Brain pericyte (primary cell): Measurements from ENCODE around the gene GAP43.

Experiments
- DNase-seq: peaks from one replicate; pipeline ENCODE4 v3.0.0-alpha.2; 2012; ENCODE audit warnings: low read depth, low spot score

GAP43 gene, protein sequence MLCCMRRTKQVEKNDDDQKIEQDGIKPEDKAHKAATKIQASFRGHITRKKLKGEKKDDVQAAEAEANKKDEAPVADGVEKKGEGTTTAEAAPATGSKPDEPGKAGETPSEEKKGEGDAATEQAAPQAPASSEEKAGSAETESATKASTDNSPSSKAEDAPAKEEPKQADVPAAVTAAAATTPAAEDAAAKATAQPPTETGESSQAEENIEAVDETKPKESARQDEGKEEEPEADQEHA

DNA sequence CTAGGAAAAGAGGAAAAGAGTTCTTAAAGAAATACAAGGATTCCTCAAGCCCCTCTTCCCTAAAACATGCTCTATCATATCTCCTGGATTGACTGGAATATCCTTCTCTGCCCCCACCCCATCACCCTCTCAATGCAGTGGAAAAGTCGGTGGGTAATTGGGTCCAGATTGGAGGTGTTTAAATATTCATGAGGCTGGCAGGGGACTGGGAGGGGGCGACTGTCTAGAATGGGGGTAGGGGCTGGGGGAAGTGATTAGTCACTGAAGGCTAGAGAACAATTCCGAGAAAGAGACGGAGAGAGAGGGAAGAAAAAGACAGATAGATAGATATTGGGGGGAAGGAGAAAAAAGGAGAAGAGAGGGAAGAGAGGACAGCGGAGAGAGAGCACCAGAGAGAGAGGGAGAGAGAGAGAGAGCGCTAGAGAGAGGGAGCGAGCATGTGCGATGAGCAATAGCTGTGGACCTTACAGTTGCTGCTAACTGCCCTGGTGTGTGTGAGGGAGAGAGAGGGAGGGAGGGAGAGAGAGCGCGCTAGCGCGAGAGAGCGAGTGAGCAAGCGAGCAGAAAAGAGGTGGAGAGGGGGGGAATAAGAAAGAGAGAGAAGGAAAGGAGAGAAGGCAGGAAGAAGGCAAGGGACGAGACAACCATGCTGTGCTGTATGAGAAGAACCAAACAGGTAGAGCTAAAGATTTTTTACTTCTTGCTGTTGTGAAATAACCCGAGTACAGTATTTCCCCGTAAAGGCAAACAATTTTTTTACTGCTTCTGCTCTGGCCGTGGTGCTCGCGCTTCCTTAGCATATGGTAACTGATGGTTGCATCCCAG is at the start of gene GAP43:
GAP43 (plus strand) TSS at position 467 of the 825 bp plus-strand sequence; CDS start at position 647, 180 bp downstream.
- DNase-seq: peak; percentile 29

DNA sequence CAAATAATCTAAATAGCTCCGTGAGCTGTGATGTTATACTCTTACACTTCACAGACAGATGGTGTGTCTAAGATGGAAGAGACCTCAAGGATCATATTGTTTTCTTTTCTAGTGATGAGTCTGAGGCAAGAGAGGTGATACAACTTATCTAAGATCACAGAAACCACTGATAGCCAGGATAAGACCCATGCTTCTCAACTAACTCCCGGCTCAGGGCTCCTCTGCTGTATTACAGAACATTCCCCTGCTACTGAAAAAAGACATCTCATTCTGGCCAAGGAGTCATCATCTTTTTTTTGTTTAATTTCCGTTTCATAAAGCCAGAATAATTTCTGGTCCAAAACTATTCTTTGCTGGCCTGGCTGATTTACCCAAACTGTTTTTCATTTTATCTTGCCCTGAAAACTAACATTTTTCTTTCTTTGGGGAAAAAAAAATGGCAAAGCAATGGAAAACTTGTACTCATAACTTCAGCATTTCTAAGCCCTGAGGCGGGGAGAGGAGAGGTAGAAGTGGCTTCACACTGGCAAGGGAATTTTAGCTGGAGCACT is 46.9 kb upstream of the GAP43 start:
- DNase-seq: no peak

DNA sequence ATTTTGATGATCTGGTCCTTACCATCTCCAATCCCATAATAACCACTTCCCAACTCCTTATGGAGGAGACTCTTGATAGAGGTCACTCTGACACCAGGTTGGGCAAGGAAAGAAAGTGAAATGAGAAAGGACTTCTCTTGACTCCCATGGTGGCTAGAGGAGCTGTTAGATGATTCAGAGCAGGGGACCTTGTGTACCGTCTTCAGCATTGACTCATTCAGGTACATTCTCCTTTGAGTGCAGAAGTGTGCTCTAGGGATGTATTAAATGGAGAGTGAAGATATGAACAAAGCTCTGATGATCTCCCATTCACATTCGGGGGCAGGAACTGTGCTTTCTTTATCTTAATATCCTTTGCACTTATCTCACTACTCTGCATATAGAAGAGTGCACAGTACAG is 46.3 kb upstream of the GAP43 start:
- no peak for DNase-seq

DNA sequence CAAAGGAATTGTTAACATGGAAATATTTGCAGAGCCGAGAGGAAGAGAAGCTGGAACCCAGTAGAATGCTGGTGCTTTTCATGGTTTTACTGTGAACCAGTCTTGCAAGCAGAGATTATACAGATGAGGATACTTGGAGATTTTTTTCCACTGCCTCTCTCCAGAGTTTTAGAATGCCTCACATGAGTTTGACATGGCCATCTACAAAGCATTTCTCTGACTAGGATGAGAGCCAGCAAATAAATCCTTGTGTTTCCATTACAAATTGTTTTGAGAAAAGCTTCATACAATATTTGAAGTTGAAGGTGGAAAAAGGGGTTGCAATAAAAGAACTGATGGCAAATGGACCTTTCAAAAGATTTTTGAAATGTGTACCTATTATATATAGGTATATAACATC is 45.0 kb upstream of the GAP43 start:
- no peak for DNase-seq

DNA sequence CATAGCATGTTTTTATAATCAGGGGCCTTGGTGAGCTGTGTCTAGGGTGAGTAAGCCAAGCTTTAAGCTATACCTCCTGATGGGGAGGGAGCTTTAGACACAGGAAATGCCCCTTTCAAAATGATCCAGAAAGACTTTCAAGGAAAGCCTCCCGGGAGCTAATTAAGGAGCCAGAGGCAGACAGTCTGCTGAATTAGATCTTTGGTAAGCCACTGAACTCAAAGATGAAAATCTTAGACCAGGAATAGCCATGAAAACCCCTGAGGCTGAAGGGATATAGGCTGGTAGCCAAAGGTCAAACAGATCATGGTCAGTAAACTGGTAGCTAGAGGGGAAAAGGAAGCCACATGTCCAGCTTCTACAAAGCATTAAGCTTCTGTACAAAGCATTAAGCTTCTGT is 42.7 kb upstream of the GAP43 start:
- DNase-seq: no peak

DNA sequence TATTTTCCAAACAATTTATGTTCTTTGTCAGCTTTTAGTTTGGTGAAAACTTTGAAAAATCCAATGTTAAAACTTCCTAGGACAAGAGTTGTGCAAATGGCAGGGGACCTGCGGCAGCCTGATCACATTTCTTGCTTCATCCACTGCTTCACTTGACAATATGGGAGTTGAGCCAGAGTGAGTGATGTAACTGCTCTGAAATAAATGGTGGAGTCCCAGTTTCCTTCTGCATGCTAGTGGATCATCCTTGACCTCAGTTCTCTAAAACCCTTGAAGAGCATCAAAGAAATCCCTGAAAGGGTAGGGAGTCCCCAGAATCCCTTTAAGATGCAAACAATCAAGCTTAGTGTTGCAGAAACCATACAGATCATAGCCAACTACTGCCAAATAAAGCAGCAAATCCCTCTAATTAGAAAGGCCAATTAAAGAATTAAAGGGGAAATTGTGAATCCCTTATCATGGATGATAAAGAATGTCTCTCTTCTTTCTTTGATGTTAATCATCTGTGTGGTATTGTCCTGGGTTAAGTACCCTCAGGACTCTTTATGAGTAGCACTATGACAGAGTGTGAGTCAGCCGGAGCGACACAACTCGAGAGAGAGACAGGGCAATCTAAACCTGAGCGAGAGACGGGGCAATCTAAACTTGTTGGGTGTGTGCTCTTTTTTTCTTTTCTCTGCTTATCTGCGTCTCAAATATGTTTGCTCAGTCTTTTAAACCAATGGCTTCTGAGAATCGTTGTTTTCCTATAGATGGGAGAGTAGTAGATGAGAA is 41.8 kb upstream of the GAP43 start:
- no peak for DNase-seq

DNA sequence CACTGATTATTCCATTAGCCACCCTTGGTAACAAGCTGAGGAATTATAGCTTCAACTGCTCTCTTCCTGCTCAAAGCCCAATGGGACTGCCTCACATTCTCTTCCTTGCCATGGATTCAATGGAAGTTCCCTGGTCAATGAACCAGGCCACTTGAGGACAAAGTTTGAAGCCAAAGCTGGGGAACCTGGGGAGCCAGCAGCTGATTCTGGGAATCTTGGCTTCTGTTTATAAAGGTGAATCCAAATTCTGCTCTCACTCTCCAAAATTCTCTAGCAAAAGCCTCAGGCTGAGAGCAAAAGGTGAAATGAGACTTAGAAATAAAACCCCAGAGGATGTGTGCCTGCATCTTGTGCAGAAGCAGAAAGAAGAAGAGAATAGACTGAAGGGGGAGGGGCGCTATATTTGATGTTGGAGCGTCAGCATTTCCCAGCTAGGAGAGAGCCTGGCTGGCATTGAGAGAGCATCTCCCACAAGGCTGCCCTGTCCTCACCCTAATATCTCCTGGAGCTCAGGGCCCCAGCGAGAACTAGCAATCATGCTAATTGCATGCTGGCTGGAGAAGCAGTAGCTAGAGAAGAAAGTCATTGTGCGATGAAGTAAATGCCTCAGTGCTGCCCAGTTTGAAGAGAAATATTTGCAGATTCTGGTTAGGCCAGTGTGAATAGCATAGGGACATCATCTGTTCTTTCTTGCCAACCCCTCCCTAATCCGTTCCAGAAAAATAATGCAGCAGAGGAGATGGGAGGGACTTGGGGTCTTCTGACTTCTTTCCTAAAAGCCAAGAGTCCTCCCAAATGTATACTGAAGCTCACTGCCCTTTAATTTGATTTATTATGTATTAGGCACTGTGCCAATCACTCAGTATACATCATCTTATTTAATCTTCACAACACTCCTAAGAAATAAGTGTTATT is 34.9 kb upstream of the GAP43 start:
- DNase-seq: no peak

DNA sequence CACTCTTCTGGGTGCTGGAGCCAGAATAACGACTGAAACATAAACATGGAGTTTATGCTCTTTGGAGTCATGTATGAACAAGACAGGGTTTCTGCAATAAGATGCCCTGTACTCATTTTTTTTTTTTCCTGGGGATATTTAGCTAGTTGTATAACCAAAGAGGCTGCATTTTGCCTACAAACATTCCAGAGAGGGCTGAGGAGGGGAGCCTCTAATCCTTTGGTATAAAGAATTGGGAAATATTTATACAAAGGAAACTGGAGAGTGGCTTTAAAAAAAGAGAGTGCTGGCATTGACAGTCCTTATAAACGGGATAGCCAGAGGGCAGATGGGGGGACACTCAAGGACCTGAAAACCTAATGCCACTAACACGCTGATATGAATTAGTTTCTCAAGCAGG is 32.4 kb upstream of the GAP43 start:
- DNase-seq: no peak

DNA sequence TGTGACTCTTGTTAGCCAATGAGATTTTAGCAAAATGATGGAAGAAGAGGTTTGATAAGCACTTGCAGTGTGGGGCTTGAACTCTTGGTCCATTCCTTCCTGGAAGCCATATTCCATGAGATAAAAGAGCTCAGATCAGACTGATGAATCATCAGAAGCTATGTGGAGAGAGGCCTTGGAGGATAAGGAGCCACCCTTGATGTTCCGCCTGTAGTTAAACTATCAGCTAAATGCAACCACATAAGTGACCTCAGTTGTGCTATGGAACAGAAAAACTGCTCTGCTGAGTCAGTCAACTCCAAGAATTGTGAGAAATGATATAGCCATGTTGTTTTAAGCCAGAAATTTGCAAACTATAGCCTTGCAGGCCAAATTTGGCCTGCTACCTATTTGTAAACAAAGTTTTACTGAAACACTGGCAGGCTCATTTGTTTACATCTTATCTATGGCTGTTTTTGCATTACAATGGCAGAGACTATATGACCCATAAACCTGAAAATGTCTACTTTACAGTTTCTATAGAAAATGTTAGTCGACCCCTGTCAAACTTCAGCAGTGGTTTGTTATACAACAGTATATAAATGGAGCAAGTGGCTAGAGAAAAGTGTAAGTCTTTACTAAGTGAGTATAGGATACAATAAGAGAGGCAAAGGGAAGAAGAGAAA is 27.6 kb upstream of the GAP43 start:
- DNase-seq: no peak

DNA sequence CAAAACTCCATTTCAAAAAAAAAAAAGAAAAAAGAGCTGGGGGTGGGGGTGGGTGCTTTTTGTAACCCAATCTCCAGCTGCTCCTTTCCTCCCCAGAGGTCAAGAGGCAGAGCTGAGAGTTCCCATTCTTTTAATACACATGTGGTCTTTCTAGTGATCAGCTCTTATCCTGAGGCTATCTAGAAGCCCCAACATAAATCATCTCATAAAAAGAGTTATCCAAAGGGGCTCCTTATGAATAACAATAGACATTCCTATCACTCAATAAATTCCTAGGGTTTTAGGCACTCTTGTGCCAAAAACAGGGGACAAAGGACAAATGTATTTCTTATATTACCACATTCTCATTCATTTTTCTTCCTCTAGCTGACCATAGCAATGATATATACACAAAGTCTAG is 25.1 kb upstream of the GAP43 start:
- DNase-seq: no peak

DNA sequence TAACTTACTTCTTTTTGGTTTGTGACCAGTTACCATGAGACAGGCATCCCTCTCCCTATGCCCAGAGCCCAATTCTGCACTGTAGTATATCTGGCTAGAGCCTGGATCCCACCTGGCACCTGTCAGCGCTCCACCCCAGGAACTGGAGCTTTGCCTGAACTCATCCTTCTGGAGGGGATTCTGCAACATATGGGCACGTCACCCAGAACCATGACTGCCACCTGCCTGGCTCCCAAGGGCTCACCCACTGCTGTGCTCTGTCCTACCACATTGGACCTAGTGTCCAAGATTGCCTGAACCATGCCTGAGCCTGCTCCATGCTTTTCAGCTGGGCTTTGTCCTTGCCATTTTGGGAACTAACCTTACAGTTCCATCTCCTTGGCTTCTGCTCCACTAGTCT is 21.1 kb upstream of the GAP43 start:
- no peak for DNase-seq

DNA sequence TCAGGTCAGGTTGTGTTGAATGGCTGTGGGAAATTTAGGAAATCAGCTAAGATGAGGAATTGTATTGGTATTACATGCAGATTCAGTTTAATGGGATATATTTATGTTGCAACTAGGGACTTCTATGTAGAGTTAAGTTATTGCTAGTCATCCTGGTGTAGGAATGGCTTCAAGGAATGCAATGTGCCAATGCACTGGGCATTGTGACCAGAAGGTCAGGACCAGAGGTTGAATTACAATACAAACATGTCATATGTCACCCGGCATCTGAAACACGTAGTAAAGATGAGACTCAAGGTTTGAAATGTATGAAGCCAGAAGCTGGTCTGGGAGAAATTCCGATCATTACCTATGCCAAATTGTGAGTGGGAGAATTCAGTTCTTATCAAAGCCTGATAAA is 11.7 kb upstream of the GAP43 start:
- DNase-seq: no peak

DNA sequence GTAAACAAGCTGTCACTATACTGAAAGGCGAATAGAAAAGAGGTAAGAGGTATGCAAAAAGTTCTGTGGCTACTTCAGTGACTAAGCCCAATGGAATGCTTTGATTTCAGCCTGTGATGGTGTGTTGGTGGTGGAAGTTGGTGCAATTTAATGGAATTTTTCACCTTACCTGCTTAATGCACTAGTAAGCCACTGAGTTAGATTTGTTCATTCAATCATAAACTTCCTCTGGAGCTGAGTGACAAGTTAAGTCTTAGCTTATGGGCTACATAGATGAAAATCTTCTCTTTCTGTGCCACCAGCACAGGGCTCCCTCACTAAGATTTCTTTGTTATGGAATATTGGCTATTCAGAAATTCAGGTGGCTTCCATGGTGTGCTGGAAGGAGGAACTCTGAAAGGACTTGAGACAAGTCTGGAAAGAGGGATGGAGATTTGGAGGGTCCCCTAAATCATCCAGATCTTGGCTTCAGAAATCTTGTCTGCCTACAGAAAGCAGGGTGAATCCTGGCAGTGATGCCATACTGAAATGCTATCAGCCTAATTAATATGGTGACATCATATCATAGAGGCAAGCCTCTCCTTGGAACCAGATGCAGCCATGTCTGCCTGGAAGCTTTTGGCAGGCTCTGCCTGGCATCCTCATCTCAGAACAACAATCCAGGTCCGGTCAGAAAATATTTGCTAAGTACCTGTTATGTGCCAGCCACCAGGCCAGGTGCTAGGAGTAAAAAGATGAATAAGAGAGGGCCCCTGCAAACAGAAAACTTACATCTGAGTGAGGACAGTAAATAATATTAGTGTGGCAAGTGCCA is 8.1 kb upstream of the GAP43 start:
- DNase-seq: no peak

DNA sequence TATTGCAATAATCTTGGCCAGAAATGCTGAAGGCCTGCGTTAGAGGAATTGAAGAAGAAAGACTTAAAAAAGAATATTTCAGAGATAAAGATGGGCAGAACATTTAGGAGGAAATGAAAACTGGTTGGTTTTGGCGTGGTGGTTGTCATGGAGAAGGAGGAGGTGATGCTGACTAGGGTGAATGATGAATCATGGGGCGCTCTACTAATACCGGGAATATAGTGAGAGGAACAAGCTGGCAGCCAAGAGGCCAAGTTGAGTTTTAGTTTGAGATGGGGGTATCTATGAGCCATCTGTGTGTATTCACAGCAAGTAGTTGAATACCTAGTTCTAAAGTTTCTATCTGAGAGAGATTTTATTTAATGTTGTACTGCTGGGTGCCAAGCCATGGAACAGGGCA is 6.8 kb upstream of the GAP43 start:
- no peak for DNase-seq

DNA sequence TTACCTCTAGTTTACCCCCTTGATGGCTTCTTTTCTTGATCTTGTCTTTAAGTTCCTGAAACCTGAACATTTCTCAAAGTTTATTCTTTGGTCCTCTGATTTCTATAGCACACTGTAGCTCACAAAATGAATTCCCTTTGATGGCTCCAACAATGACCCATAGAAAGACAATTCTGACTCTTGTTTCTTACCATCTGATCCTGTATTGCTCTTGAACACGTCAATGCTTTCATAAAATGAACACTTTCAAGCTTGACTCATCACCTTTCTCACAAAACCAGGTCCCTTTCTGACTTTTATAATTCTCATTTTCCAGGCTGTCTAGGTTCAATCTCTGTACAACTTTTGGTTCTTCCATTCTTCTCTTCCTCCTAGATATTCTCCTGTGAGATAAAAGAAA is 5.7 kb upstream of the GAP43 start:
- DNase-seq: no peak

DNA sequence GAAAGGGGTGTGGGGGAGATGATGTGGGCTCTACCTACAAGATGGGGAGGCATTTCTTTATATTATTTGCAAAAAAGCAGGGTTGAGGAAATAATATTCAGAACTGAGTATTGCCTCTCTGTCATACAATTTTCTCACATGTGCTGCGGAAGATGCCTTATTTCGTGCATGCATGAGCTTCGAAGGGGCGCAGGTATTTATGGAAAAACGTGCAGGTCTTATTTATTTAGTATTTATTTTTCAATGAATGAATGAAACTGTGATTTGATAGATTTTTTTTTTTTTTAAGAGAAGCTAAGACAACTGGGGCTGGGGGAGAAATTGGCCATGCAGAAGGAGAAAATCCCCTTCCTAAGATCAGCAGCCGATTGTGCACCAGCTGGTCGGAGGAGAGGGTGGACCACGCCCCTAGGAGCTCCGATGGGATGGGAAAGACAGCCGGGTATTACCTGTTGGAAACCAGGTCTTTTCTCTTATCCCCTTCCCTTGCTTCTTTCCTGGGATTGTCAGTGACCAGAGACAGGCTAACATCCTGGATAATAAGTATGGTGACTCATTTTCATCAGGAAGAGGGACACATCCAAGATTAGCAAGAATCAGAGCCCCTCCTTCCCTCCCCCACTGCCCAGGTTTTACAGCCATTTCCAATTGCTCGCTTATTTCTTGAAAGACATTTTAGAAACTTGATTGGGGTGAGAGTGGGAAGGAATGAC is 875 bp downstream of the GAP43 start:
- no peak for DNase-seq

DNA sequence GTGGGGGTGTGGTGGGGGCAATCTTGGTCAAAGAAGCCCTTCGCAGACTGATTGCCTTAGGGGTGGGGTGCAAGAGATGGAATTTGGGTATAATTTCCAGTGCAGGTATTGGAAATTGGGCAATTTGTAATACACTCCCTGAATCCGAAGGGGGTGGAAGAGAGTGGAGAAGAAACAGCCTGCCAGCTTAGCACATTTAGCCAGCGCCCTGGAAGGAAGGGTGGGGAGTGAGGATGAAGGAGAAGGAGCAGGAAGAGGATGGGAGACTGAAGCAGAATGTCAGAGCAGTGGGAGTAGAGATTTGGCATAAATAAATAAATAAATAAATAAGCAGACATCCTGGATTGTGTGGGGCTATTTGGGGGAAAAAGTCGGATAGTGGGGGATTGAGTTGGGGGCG is 1.6 kb downstream of the GAP43 start:
- DNase-seq: no peak

DNA sequence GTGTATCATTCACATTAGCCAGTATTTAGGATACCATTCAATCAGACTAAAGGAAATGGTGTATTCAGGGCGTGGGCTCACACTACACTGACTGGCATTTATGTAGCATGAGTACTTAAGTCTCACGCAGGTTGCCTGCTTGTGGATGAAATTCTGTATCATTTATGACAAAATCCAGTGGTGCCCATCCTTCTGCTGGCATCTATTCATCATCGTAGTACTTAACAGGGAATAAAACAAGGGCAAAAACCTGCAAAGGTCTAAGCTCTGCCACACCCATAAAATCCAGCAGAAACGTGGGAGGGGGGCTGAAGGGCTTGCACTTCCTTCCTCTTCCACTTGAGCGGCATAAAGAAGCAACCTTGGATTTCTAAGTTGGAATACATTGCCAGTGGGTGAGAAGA is 2.7 kb downstream of the GAP43 start:
- DNase-seq: no peak

DNA sequence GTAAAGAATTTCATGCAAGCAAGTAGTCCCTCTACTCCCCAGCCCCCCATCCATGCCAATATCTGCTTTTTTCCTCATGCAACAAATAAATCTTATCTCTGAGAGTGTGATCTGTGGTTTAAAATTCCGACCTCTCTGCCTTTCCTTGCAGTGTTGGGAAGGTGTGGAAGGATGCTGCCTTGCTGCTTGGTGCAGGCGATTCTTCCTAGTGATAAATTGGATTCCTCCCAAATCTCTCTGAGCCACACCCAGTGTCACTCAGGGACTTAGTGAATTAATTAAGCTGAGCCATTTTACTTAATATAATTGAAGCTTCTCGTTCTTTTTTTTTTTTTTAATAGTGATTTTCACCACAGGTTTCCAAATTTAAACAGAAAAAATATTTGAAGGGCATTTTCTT is 3.4 kb downstream of the GAP43 start:
- DNase-seq: no peak
